GM12878 (cell line): ENCODE measurements around the gene NPL. TPM values are rescaled to one million over a fixed set of nuclear protein-coding genes. Genes with fewer than 3 reads are reported as not detected.

ENCODE experiments used
- ATAC-seq: fragments of 200-7000 bp; cut with Tn5 transposase; 3 replicates; pipeline ENCODE4 v1.9.1; 2020; ENCODE audit warnings: mild to moderate bottlenecking, moderate library complexity
- BruUV-seq: library from RNA; stranded (reverse); fragments of 400-500 nt; replicated peaks from 2 replicates; lab custom pipeline; 2021; lab: Mats Ljungman, UMichigan
- CTCF ChIA-PET: fragments of 300-600 bp; sonication (Branson Sonifier 250); formaldehyde crosslinking; extraction: SDS; loops from one replicate; lab custom pipeline; 2021; ENCODE audit warnings: inconsistent platforms; lab: Yijun Ruan, JAX
- POLR2A ChIA-PET: fragments of 350-600 bp; formaldehyde crosslinking; extraction: SDS; loops from one replicate; lab custom pipeline; 2021; ENCODE audit warnings: inconsistent platforms; lab: Charles Lee
- RAD21 ChIA-PET: fragments of 300-600 bp; sonication (Branson Sonifier 250); formaldehyde crosslinking; loops from one replicate; lab custom pipeline; 2023; ENCODE audit warnings: antibody characterized with exemption; ENCODE audit not compliant: unreplicated experiment; lab: Charles Lee
- SMC1A ChIA-PET: fragments of 300-600 bp; sonication (Branson Sonifier 250); formaldehyde crosslinking; loops from one replicate; lab custom pipeline; 2023; ENCODE audit not compliant: unreplicated experiment, uncharacterized antibody; lab: Charles Lee
- DNase-seq: peaks from one replicate; pipeline ENCODE4 v3.0.0-alpha.2; 2011; ENCODE audit warnings: low read depth, low spot score
- FAIRE-seq: peaks from 3 replicates; lab custom pipeline; 2011; peaks lifted over from hg19 to GRCh38; lab: Jason Lieb, UNC
- H2AFZ ChIP-seq: 2 replicates; pipeline ENCODE4 v1.6.0; 2011; ENCODE audit warnings: low read depth, low read length, control low read depth; ENCODE audit not compliant: control insufficient read depth
- H3K27ac ChIP-seq: 2 replicates; pipeline ENCODE4 v1.5.1; 2011; ENCODE audit warnings: control low read depth; ENCODE audit not compliant: control insufficient read depth, insufficient read depth
- H3K27me3 ChIP-seq, 2 experiments: replicated peaks in 1 of 2; 2 replicates each; pipeline versions ENCODE4 v1.6.0 to v1.6.1; 2011; ENCODE audit warnings: low read length in 1 of 2; ENCODE audit not compliant: control insufficient read depth in 2 of 2, insufficient read depth in 2 of 2
- H3K36me3 ChIP-seq, 2 experiments: 2 replicates each; pipeline ENCODE4 v1.5.1; 2011; ENCODE audit warnings: low read length in 1 of 2; ENCODE audit not compliant: control insufficient read depth in 2 of 2, insufficient read depth in 2 of 2
- H3K4me1 ChIP-seq: 2 replicates; pipeline ENCODE4 v1.6.1; 2011; ENCODE audit warnings: mild to moderate bottlenecking, low read length, moderate library complexity, mixed read lengths; ENCODE audit not compliant: control insufficient read depth, insufficient read depth
- H3K4me2 ChIP-seq: 2 replicates; pipeline ENCODE4 v1.6.0; 2011; ENCODE audit warnings: control low read depth; ENCODE audit not compliant: control insufficient read depth, insufficient read depth
- H3K4me3 ChIP-seq: fragments of 200-600 bp; sonication (generic); 2 replicates; pipeline ENCODE4 v1.5.1; 2016
- H3K79me2 ChIP-seq: 2 replicates; pipeline ENCODE4 v1.6.0; 2011; ENCODE audit warnings: low read length; ENCODE audit not compliant: control insufficient read depth, insufficient read depth
- H3K9ac ChIP-seq: 2 replicates; pipeline ENCODE4 v1.8.0; 2011; ENCODE audit warnings: low read length, control low read depth, mixed read lengths; ENCODE audit not compliant: control insufficient read depth, insufficient read depth
- H3K9me3 ChIP-seq: replicated peaks from 3 replicates; pipeline ENCODE4 v1.5.1; 2011; ENCODE audit warnings: mild to moderate bottlenecking, low read length; ENCODE audit not compliant: control insufficient read depth, insufficient read depth
- H4K20me1 ChIP-seq: 2 replicates; pipeline ENCODE4 v1.6.0; 2011; ENCODE audit not compliant: control insufficient read depth, insufficient read depth
- BACH1 ChIP-seq: fragments of 450-650 bp; IDR thresholded peaks from 2 replicates; pipeline ENCODE4 v1.6.1; 2017; ENCODE audit warnings: mild to moderate bottlenecking, borderline replicate concordance
- BMI1 ChIP-seq: fragments of 450-650 bp; IDR thresholded peaks from 2 replicates; pipeline ENCODE4 v1.6.1; 2016; ENCODE audit warnings: mild to moderate bottlenecking, moderate library complexity, borderline replicate concordance
- CBFB ChIP-seq: IDR thresholded peaks from 2 replicates; pipeline ENCODE4 v1.6.1; 2016; ENCODE audit warnings: antibody characterized with exemption, low read depth
- CEBPB ChIP-seq, 2 experiments: fragments of 150-350 bp in 1 of 2; IDR thresholded peaks; 2 replicates each; pipeline ENCODE4 v1.6.1; 2012 to 2014; ENCODE audit warnings: low read depth in 2 of 2, low read length in 2 of 2, borderline replicate concordance in 1 of 2, inconsistent platforms in 1 of 2
- CHD2 ChIP-seq: IDR thresholded peaks from 2 replicates; pipeline ENCODE4 v1.6.1; 2011; ENCODE audit warnings: low read depth, low read length, improper control_type of control experiment, borderline replicate concordance
- IKZF2 ChIP-seq, 2 experiments: fragments of 450-650 bp; IDR thresholded peaks; 2 replicates each; pipeline ENCODE4 v1.6.1; 2017; ENCODE audit warnings: mild to moderate bottlenecking in 2 of 2, moderate library complexity in 2 of 2
- MEF2A ChIP-seq: IDR thresholded peaks from 2 replicates; pipeline ENCODE4 v1.6.1; 2011; ENCODE audit warnings: low read depth, mild to moderate bottlenecking, low read length, moderate library complexity; ENCODE audit not compliant: insufficient read depth
- NR2C2 ChIP-seq: IDR thresholded peaks from 2 replicates; pipeline ENCODE4 v1.6.1; 2011; ENCODE audit warnings: borderline replicate concordance, low read depth; ENCODE audit not compliant: control insufficient read depth, insufficient read length
- NR2F1 ChIP-seq: fragments of 450-650 bp; conservative IDR thresholded peaks from 2 replicates; pipeline ENCODE4 v1.6.1; 2017; ENCODE audit warnings: mild to moderate bottlenecking
- PAX5 ChIP-seq: IDR thresholded peaks from 2 replicates; pipeline ENCODE4 v1.6.1; 2011; ENCODE audit warnings: low read depth, low read length, borderline replicate concordance
- POLR2AphosphoS5 ChIP-seq: IDR thresholded peaks from 2 replicates; pipeline ENCODE4 v1.6.1; 2011; ENCODE audit warnings: mild to moderate bottlenecking, low read length, inconsistent platforms
- RB1 ChIP-seq: fragments of 450-650 bp; formaldehyde crosslinking; IDR thresholded peaks from 2 replicates; pipeline ENCODE4 v1.6.1; 2017; ENCODE audit warnings: mild to moderate bottlenecking, borderline replicate concordance
- SMAD5 ChIP-seq: IDR thresholded peaks from 2 replicates; pipeline ENCODE4 v1.6.1; 2016; ENCODE audit warnings: antibody characterized with exemption, low read depth
- SP1 ChIP-seq: IDR thresholded peaks from one replicate; pipeline ENCODE4 v1.6.1; 2011; ENCODE audit warnings: low read depth, low read length
- SUPT20H ChIP-seq: IDR thresholded peaks from 2 replicates; pipeline ENCODE4 v1.6.1; 2011; ENCODE audit warnings: low read depth, mild to moderate bottlenecking, low read length, moderate library complexity, borderline replicate concordance; ENCODE audit not compliant: control insufficient read depth
- TARDBP ChIP-seq: IDR thresholded peaks from 2 replicates; pipeline ENCODE4 v1.6.1; 2016; ENCODE audit warnings: borderline replicate concordance
- ZNF207 ChIP-seq: fragments of 450-650 bp; IDR thresholded peaks from 2 replicates; pipeline ENCODE4 v1.6.1; 2014; ENCODE audit warnings: antibody characterized with exemption, mild to moderate bottlenecking, borderline replicate concordance
- ZNF24 ChIP-seq: fragments of 450-650 bp; IDR thresholded peaks from 2 replicates; pipeline ENCODE4 v1.6.1; 2017; ENCODE audit warnings: antibody characterized with exemption, mild to moderate bottlenecking
- WGBS: methylation state at CpG from one replicate; pipeline ENCODE4 v1.1.6; 2016; ENCODE audit warnings: low lambda C conversion rate; ENCODE audit not compliant: insufficient replicate concordance, insufficient coverage; ENCODE audit errors: missing lambda C conversion rate; 5-methylcytosine and 5-hydroxymethylcytosine counted together
- in situ Hi-C: fragments of 300-500 bp; cut with MboI; formaldehyde crosslinking; loops from 9 replicates; pipeline ENCODE4 v1.14.3; 2018; ENCODE audit warnings: mixed read lengths
- intact Hi-C: fragments of 100-400 bp; cut with micrococcal nuclease; formaldehyde crosslinking; loops from one replicate; pipeline ENCODE4 v1.14.2; 2022; ENCODE audit not compliant: unreplicated experiment
- polyA plus RNA-seq, 11 experiments: library from polyadenylated mRNA; depleted of rRNA in 4 of 11; unstranded in 6 of 11; stranded (reverse) in 5 of 11; fragments of >200 nt; fragmentation: Nextera tagmentation in 4 of 11; fragmentation: Illumina TruSeq in 1 of 11; extraction: Ambion mirVana in 4 of 11; extraction: Trizol in 1 of 11; gene quantifications; 1 replicate in 1 of 11; 2 replicates in 10 of 11; pipeline versions ENCODE4 v1.2.1 to v1.2.3, GENCODE V29; 2011 to 2016; ENCODE audit warnings: inconsistent platforms in 2 of 11, missing spikeins in 2 of 11, low read depth in 1 of 11
- total RNA-seq, 4 experiments: library from RNA; depleted of rRNA in 3 of 4; stranded (reverse); fragments of >200 nt in 3 of 4; fragmentation: Illumina TruSeq in 1 of 4; extraction: Trizol in 1 of 4; gene quantifications; 2 replicates each; pipeline versions ENCODE4 v1.2.1 to v1.2.3, GENCODE V29; 2013 to 2021
- TF ChIP-seq, protein P1 (sequence below): fragments of 450-650 bp; IDR thresholded peaks from 2 replicates; pipeline ENCODE4 v1.6.1; 2014; ENCODE audit warnings: mild to moderate bottlenecking

Gene NPL
- total and polyA plus RNA-seq, 10 of the 15 experiments (the other 5 are each of a cell fraction or from before 2014, with no cell fraction given) = 5.3 to 19.2 (median 10.0) TPM

DNA sequence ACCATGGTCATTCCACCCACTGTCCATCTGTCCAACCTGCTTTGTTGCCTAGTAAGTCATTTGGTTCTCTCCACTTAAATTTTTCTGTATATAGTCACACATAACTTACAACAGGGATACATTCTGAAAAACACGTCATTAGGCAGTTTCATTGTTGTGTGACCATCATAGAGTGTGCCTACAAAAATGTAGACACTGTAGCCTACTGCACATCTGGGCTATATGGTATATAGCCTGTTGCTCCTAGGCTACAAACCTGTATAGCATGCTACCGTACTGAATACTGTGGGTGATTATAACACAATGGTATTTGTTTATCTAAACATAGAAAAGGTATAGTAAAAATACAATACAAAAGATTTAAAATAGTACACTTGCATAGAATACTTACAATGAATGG is 10.0 kb upstream of the NPL start:
- ChIA-PET CTCF (interaction anchor here (18.8 kb wide), 1 partner anchor 176 kb away, joined by 1888 read pairs; the partner anchor contains the start of genes RGS16 and RNASEL), SMC1A (interaction anchor here (1.0 to 15.3 kb wide), 5 partner anchors 78 to 184 kb away, joined by 3 to 1145 read pairs (median 3); partner anchors contain the start of genes RGS16, RGS8 and RNASEL), POLR2A (no interaction called here), RAD21 (interaction anchor here (1.3 to 9.9 kb wide), 2 partner anchors 62 to 181 kb away, joined by 4 to 946 read pairs; partner anchors contain the start of genes RGS16 and RNASEL)
- TF ChIP-seq SP1 (no peak), NR2C2 (no peak), BMI1 (no peak), ZNF24 (no peak), BACH1 (no peak), ZNF207 (no peak), CHD2 (no peak), TARDBP (no peak), NR2F1 (no peak), CEBPB (IDR thresholded peaks at IDR 0.05; ENCODE audit: borderline replicate concordance in 1 of 2, low read depth in 2 of 2, low read length in 2 of 2) (no peak), PAX5 (no peak), IKZF2 (IDR thresholded peaks at IDR 0.05) (no peak), MEF2A (no peak), CBFB (no peak), SMAD5 (no peak), SUPT20H (no peak), RB1 (no peak), POLR2AphosphoS5 (no peak)
- TF ChIP-seq, protein P1, sequence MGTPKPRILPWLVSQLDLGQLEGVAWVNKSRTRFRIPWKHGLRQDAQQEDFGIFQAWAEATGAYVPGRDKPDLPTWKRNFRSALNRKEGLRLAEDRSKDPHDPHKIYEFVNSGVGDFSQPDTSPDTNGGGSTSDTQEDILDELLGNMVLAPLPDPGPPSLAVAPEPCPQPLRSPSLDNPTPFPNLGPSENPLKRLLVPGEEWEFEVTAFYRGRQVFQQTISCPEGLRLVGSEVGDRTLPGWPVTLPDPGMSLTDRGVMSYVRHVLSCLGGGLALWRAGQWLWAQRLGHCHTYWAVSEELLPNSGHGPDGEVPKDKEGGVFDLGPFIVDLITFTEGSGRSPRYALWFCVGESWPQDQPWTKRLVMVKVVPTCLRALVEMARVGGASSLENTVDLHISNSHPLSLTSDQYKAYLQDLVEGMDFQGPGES = no peak
- no peak overlapping the region for H3K9ac ChIP-seq
- no peaks in the 10 kb centered on the region for H4K20me1 ChIP-seq
- DNase-seq = no peak
- FAIRE-seq = no peak
- ATAC-seq = no peak
- no peaks in the 10 kb centered on the region for H3K27me3 ChIP-seq
- no peaks in the 10 kb centered on the region for H3K79me2 ChIP-seq
- no TSS peak for BruUV-seq
- no peak overlapping the region for H2AFZ ChIP-seq
- peaks cover 5% of the 10 kb centered on the region; the same call in 1 of the 2 replicates for H3K4me1 ChIP-seq
- intact Hi-C loops = no loop called here
- in situ Hi-C loops = no loop called here
- H3K4me3 ChIP-seq = no peak overlapping the region
- WGBS = 26% methylated on average over 2 of the region's 2 CpGs
- no peak overlapping the region for H3K4me2 ChIP-seq
- no peaks in the 10 kb centered on the region for H3K9me3 ChIP-seq
- H3K27ac ChIP-seq = no peak overlapping the region
- H3K36me3 ChIP-seq = no peaks in the 10 kb centered on the region
